Peyer's patch (tissue), 4 donors: ENCODE data around the gene SLC6A11.

ENCODE experiments used
- POLR2A ChIP-seq, 2 donors: fragments of 450-650 bp; IDR thresholded peaks; one replicate each; pipeline ENCODE4 v1.5.1; 2017; ENCODE audit warnings: antibody characterized with exemption in 2 of 2, mild to moderate bottlenecking in 2 of 2, moderate library complexity in 2 of 2
- TF ChIP-seq, protein P1 (sequence below), 6 experiments: fragments of 450-650 bp in 4 of 6; fragments of 200-600 bp in 2 of 6; sonication (generic) in 1 of 6; IDR thresholded peaks; one replicate each; pipeline ENCODE4 v1.5.1; 2017 to 2019; ENCODE audit warnings: antibody characterized with exemption in 6 of 6, mild to moderate bottlenecking in 3 of 6, moderate library complexity in 1 of 6

GRCh38 chr3:10824468-10824867 lies 8.4 kb downstream of the SLC6A11 start:
- TF ChIP-seq, protein P1, sequence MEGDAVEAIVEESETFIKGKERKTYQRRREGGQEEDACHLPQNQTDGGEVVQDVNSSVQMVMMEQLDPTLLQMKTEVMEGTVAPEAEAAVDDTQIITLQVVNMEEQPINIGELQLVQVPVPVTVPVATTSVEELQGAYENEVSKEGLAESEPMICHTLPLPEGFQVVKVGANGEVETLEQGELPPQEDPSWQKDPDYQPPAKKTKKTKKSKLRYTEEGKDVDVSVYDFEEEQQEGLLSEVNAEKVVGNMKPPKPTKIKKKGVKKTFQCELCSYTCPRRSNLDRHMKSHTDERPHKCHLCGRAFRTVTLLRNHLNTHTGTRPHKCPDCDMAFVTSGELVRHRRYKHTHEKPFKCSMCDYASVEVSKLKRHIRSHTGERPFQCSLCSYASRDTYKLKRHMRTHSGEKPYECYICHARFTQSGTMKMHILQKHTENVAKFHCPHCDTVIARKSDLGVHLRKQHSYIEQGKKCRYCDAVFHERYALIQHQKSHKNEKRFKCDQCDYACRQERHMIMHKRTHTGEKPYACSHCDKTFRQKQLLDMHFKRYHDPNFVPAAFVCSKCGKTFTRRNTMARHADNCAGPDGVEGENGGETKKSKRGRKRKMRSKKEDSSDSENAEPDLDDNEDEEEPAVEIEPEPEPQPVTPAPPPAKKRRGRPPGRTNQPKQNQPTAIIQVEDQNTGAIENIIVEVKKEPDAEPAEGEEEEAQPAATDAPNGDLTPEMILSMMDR (IDR thresholded peaks at IDR 0.05): no peak
- TF ChIP-seq POLR2A (IDR thresholded peaks at IDR 0.05): no peak
